GM12878 (cell line): ENCODE measurements around the gene LARGE1. TPM values are rescaled to one million over a fixed set of nuclear protein-coding genes. Genes with fewer than 3 reads are reported as not detected.

Experiments
- ATAC-seq: fragments of 200-7000 bp; cut with Tn5 transposase; 3 replicates; pipeline ENCODE4 v1.9.1; 2020; ENCODE audit warnings: mild to moderate bottlenecking, moderate library complexity
- BruUV-seq: library from RNA; stranded (reverse); fragments of 400-500 nt; replicated peaks from 2 replicates; lab custom pipeline; 2021; lab: Mats Ljungman, UMichigan
- CTCF ChIA-PET: fragments of 300-600 bp; sonication (Branson Sonifier 250); formaldehyde crosslinking; extraction: SDS; loops from one replicate; lab custom pipeline; 2021; ENCODE audit warnings: inconsistent platforms; lab: Yijun Ruan, JAX
- POLR2A ChIA-PET: fragments of 350-600 bp; formaldehyde crosslinking; extraction: SDS; loops from one replicate; lab custom pipeline; 2021; ENCODE audit warnings: inconsistent platforms; lab: Charles Lee
- RAD21 ChIA-PET: fragments of 300-600 bp; sonication (Branson Sonifier 250); formaldehyde crosslinking; loops from one replicate; lab custom pipeline; 2023; ENCODE audit warnings: antibody characterized with exemption; ENCODE audit not compliant: unreplicated experiment; lab: Charles Lee
- SMC1A ChIA-PET: fragments of 300-600 bp; sonication (Branson Sonifier 250); formaldehyde crosslinking; loops from one replicate; lab custom pipeline; 2023; ENCODE audit not compliant: unreplicated experiment, uncharacterized antibody; lab: Charles Lee
- DNase-seq: peaks from one replicate; pipeline ENCODE4 v3.0.0-alpha.2; 2011; ENCODE audit warnings: low read depth, low spot score
- FAIRE-seq: peaks from 3 replicates; lab custom pipeline; 2011; peaks lifted over from hg19 to GRCh38; lab: Jason Lieb, UNC
- H2AFZ ChIP-seq: 2 replicates; pipeline ENCODE4 v1.6.0; 2011; ENCODE audit warnings: low read depth, low read length, control low read depth; ENCODE audit not compliant: control insufficient read depth
- H3K27ac ChIP-seq: 2 replicates; pipeline ENCODE4 v1.5.1; 2011; ENCODE audit warnings: control low read depth; ENCODE audit not compliant: control insufficient read depth, insufficient read depth
- H3K27me3 ChIP-seq, 2 experiments: replicated peaks in 1 of 2; 2 replicates each; pipeline versions ENCODE4 v1.6.0 to v1.6.1; 2011; ENCODE audit warnings: low read length in 1 of 2; ENCODE audit not compliant: control insufficient read depth in 2 of 2, insufficient read depth in 2 of 2
- H3K36me3 ChIP-seq, 2 experiments: 2 replicates each; pipeline ENCODE4 v1.5.1; 2011; ENCODE audit warnings: low read length in 1 of 2; ENCODE audit not compliant: control insufficient read depth in 2 of 2, insufficient read depth in 2 of 2
- H3K4me1 ChIP-seq: 2 replicates; pipeline ENCODE4 v1.6.1; 2011; ENCODE audit warnings: mild to moderate bottlenecking, low read length, moderate library complexity, mixed read lengths; ENCODE audit not compliant: control insufficient read depth, insufficient read depth
- H3K4me2 ChIP-seq: 2 replicates; pipeline ENCODE4 v1.6.0; 2011; ENCODE audit warnings: control low read depth; ENCODE audit not compliant: control insufficient read depth, insufficient read depth
- H3K4me3 ChIP-seq: fragments of 200-600 bp; sonication (generic); 2 replicates; pipeline ENCODE4 v1.5.1; 2016
- H3K79me2 ChIP-seq: 2 replicates; pipeline ENCODE4 v1.6.0; 2011; ENCODE audit warnings: low read length; ENCODE audit not compliant: control insufficient read depth, insufficient read depth
- H3K9ac ChIP-seq: 2 replicates; pipeline ENCODE4 v1.8.0; 2011; ENCODE audit warnings: low read length, control low read depth, mixed read lengths; ENCODE audit not compliant: control insufficient read depth, insufficient read depth
- H3K9me3 ChIP-seq: replicated peaks from 3 replicates; pipeline ENCODE4 v1.5.1; 2011; ENCODE audit warnings: mild to moderate bottlenecking, low read length; ENCODE audit not compliant: control insufficient read depth, insufficient read depth
- H4K20me1 ChIP-seq: 2 replicates; pipeline ENCODE4 v1.6.0; 2011; ENCODE audit not compliant: control insufficient read depth, insufficient read depth
- MEF2B ChIP-seq: fragments of 450-650 bp; IDR thresholded peaks from 2 replicates; pipeline ENCODE4 v1.6.1; 2018; ENCODE audit warnings: mild to moderate bottlenecking, moderate library complexity; ENCODE audit not compliant: partially characterized antibody, poor library complexity, severe bottlenecking
- NFIC ChIP-seq: IDR thresholded peaks from 2 replicates; pipeline ENCODE4 v1.6.1; 2012; ENCODE audit warnings: low read depth, mild to moderate bottlenecking, inconsistent platforms, low read length, moderate library complexity
- NFYB ChIP-seq: IDR thresholded peaks from 2 replicates; pipeline ENCODE4 v1.6.1; 2011; ENCODE audit warnings: low read depth, mild to moderate bottlenecking, low read length, improper control_type of control experiment, moderate library complexity; ENCODE audit not compliant: insufficient read depth
- PML ChIP-seq: IDR thresholded peaks from 2 replicates; pipeline ENCODE4 v1.6.1; 2012; ENCODE audit warnings: low read length, inconsistent platforms
- RBBP5 ChIP-seq: fragments of 200-600 bp; sonication (generic); conservative IDR thresholded peaks from 2 replicates; pipeline ENCODE4 v1.6.1; 2016
- SP1 ChIP-seq: IDR thresholded peaks from one replicate; pipeline ENCODE4 v1.6.1; 2011; ENCODE audit warnings: low read depth, low read length
- STAT3 ChIP-seq: IDR thresholded peaks from 2 replicates; pipeline ENCODE4 v1.6.1; 2011; ENCODE audit warnings: low read depth, low read length, improper control_type of control experiment
- ZNF24 ChIP-seq: fragments of 450-650 bp; IDR thresholded peaks from 2 replicates; pipeline ENCODE4 v1.6.1; 2017; ENCODE audit warnings: antibody characterized with exemption, mild to moderate bottlenecking
- ZNF274 ChIP-seq: IDR thresholded peaks from one replicate; pipeline ENCODE4 v1.8.0; 2011; ENCODE audit not compliant: insufficient read length, insufficient read depth
- WGBS: methylation state at CpG from one replicate; pipeline ENCODE4 v1.1.6; 2016; ENCODE audit warnings: low lambda C conversion rate; ENCODE audit not compliant: insufficient replicate concordance, insufficient coverage; ENCODE audit errors: missing lambda C conversion rate; 5-methylcytosine and 5-hydroxymethylcytosine counted together
- in situ Hi-C: fragments of 300-500 bp; cut with MboI; formaldehyde crosslinking; loops from 9 replicates; pipeline ENCODE4 v1.14.3; 2018; ENCODE audit warnings: mixed read lengths
- intact Hi-C: fragments of 100-400 bp; cut with micrococcal nuclease; formaldehyde crosslinking; loops from one replicate; pipeline ENCODE4 v1.14.2; 2022; ENCODE audit not compliant: unreplicated experiment
- polyA plus RNA-seq, 11 experiments: library from polyadenylated mRNA; depleted of rRNA in 4 of 11; unstranded in 6 of 11; stranded (reverse) in 5 of 11; fragments of >200 nt; fragmentation: Nextera tagmentation in 4 of 11; fragmentation: Illumina TruSeq in 1 of 11; extraction: Ambion mirVana in 4 of 11; extraction: Trizol in 1 of 11; gene quantifications; 1 replicate in 1 of 11; 2 replicates in 10 of 11; pipeline versions ENCODE4 v1.2.1 to v1.2.3, GENCODE V29; 2011 to 2016; ENCODE audit warnings: inconsistent platforms in 2 of 11, missing spikeins in 2 of 11, low read depth in 1 of 11
- total RNA-seq, 4 experiments: library from RNA; depleted of rRNA in 3 of 4; stranded (reverse); fragments of >200 nt in 3 of 4; fragmentation: Illumina TruSeq in 1 of 4; extraction: Trizol in 1 of 4; gene quantifications; 2 replicates each; pipeline versions ENCODE4 v1.2.1 to v1.2.3, GENCODE V29; 2013 to 2021
- TF ChIP-seq, protein P1 (sequence below): IDR thresholded peaks from 2 replicates; pipeline ENCODE4 v1.6.1; 2012; ENCODE audit warnings: low read depth, low read length, improper control_type of control experiment

The LARGE1 gene
- total and polyA plus RNA-seq, 10 of the 15 experiments (the other 5 are each of a cell fraction or from before 2014, with no cell fraction given), result 3.2 to 41.4 (median 17.3) TPM

DNA sequence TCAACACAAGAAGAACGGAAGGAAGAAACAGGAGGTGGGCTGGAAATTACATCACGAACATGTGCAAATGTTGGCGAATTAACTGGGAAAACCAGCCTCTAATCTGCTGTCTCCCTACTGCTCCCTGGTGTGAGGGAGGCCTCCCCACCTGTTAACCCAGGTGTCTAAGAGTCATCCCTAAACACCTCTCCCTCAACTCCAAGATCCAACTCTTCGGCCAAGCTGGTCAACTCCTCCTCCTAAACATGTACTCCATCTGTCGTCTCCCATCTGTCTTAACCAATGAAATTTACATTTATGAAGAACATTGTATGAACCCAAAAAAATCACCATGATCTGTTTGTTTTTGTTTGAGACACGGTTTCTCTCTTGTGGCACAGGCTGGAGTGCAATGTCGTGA is 154.2 kb downstream of the LARGE1 start:
- CTCF ChIA-PET, result no interaction called here
- H3K79me2 ChIP-seq, result no peaks in the 10 kb centered on the region; the same call in 1 of the 2 replicates

DNA sequence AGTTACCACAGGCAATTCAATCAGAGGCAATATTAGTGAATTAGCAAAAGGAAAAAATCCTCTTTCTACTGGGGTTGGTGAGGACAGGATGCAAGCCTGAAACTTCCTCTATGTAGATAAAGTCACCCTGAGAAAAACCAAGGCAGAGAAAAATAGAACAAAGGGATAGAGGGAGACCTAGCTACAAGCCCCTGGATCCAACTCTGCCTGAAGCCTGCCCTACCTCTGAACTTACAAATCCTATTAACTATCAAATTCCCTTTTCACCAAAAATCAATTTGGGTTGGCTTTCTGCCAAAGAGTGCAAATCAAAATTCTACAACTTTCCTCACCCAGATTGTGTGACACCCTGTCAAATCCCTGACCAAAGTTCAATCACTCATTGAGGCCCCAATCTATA is 161.3 kb downstream of the LARGE1 start:
- Histone ChIP-seq H3K9ac (no peak overlapping the region), H3K36me3 (no peaks in the 10 kb centered on the region; a peak in 1 of 4 replicates), H3K4me1 (no peaks in the 10 kb centered on the region), H3K27ac (no peak overlapping the region), H2AFZ (no peak overlapping the region), H4K20me1 (no peaks in the 10 kb centered on the region)
- FAIRE-seq, result no peak
- in situ Hi-C loops (no loop called here), intact Hi-C loops (no loop called here)
- ChIA-PET POLR2A (no interaction called here), CTCF (no interaction called here), RAD21 (no interaction called here)
- TF ChIP-seq NFIC (peak; percentile 47; the same call in 1 of the 2 replicates), SP1 (no peak)
- TF ChIP-seq, all 136 proteins: peak for 1
- SMC1A ChIA-PET, result interaction anchor here (2.0 kb wide), 1 partner anchor 11 kb away, joined by 5 read pairs; no protein-coding TSS in a partner anchor
- Histone ChIP-seq H3K4me3 (no peak overlapping the region), H3K4me2 (no peak overlapping the region), H3K79me2 (no peaks in the 10 kb centered on the region), H3K27me3 (no peaks in the 10 kb centered on the region), H3K9me3 (no peaks in the 10 kb centered on the region; the same call in 2 of the 3 replicates)
- no peak for ATAC-seq
- peak; percentile 3 for DNase-seq
- BruUV-seq, result no TSS peak

More for the DNA sequence above, 154.2 kb downstream of the LARGE1 start:
- RAD21 ChIA-PET, result no interaction called here
- in situ Hi-C loops, result no loop called here
- WGBS, result 98% methylated on average over 7 of the region's 7 CpGs
- H3K27me3 ChIP-seq, result no peaks in the 10 kb centered on the region
- no peak overlapping the region for H2AFZ ChIP-seq
- DNase-seq (no peak), FAIRE-seq (no peak), ATAC-seq (no peak)
- H4K20me1 ChIP-seq, result no peaks in the 10 kb centered on the region
- no peak overlapping the region for H3K9ac ChIP-seq
- SMC1A ChIA-PET, result no interaction called here
- no TSS peak for BruUV-seq
- intact Hi-C loops, result no loop called here
- no peak overlapping the region for H3K4me2 ChIP-seq
- no peaks in the 10 kb centered on the region; the same call in 2 of the 3 replicates for H3K9me3 ChIP-seq
- POLR2A ChIA-PET, result no interaction called here
- no peaks in the 10 kb centered on the region for H3K4me1 ChIP-seq
- H3K27ac ChIP-seq, result no peak overlapping the region
- H3K4me3 ChIP-seq, result no peak overlapping the region
- TF ChIP-seq ZNF24, result no peak
- no peak for TF ChIP-seq STAT3
- no peak for TF ChIP-seq MEF2B
- no peak for TF ChIP-seq SP1
- no peak for TF ChIP-seq PML
- no peak for TF ChIP-seq ZNF274
- TF ChIP-seq, protein P1, sequence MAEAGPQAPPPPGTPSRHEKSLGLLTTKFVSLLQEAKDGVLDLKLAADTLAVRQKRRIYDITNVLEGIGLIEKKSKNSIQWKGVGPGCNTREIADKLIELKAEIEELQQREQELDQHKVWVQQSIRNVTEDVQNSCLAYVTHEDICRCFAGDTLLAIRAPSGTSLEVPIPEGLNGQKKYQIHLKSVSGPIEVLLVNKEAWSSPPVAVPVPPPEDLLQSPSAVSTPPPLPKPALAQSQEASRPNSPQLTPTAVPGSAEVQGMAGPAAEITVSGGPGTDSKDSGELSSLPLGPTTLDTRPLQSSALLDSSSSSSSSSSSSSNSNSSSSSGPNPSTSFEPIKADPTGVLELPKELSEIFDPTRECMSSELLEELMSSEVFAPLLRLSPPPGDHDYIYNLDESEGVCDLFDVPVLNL, result no peak
- TF ChIP-seq RBBP5, result no peak
- TF ChIP-seq NFYB, result no peak
- no peaks in the 10 kb centered on the region for H3K36me3 ChIP-seq
